A549 (cell line): Measurements from ENCODE around the gene TRIP6. TPM values are rescaled to one million over a fixed set of nuclear protein-coding genes. Genes with fewer than 3 reads are reported as not detected.

Experiments used
- ATAC-seq, 2 experiments: fragments of 200-7000 bp in 1 of 2; fragments of >200 bp in 1 of 2; cut with Nextera tagmentation in 1 of 2; cut with Tn5 transposase in 1 of 2; 3 replicates each; pipeline versions ENCODE4 v1.8.0 to v1.9.1; 2018 to 2020; ENCODE audit warnings: mild to moderate bottlenecking in 1 of 2, moderate library complexity in 1 of 2
- CTCF ChIA-PET: fragments of 300-600 bp; sonication (Branson Sonifier 250); formaldehyde crosslinking; extraction: SDS; loops from one replicate; lab custom pipeline; 2021; ENCODE audit warnings: antibody characterized with exemption, inconsistent platforms; lab: Yijun Ruan, JAX
- POLR2A ChIA-PET: fragments of 350-600 bp; formaldehyde crosslinking; extraction: SDS; loops from one replicate; lab custom pipeline; 2021; ENCODE audit warnings: antibody characterized with exemption, inconsistent platforms; lab: Yijun Ruan, JAX
- DNase-seq, 2 experiments: peaks; one replicate each; pipeline versions ENCODE4 v3.0.0 to v3.0.0-alpha.2; 2011 to 2016; ENCODE audit warnings: low read depth in 1 of 2, low spot score in 1 of 2
- FAIRE-seq: peaks from 2 replicates; lab custom pipeline; 2011; peaks lifted over from hg19 to GRCh38; lab: Jason Lieb, UNC
- H3K27ac ChIP-seq, 2 experiments: fragments of >200 bp; sonication (Bioruptor Twin); formaldehyde crosslinking; 3 replicates each; pipeline ENCODE4 v1.5.1; 2016 to 2017
- H3K4me1 ChIP-seq: fragments of >200 bp; sonication (Bioruptor Twin); formaldehyde crosslinking; 3 replicates; pipeline ENCODE4 v1.6.1; 2016
- H3K4me2 ChIP-seq: fragments of >200 bp; sonication (Bioruptor Twin); formaldehyde crosslinking; 3 replicates; pipeline ENCODE4 v1.6.1; 2016
- H3K4me3 ChIP-seq: fragments of >200 bp; sonication (Bioruptor Twin); formaldehyde crosslinking; 3 replicates; pipeline ENCODE4 v1.5.1; 2016
- H3K9me3 ChIP-seq: fragments of >200 bp; sonication (Bioruptor Twin); formaldehyde crosslinking; 3 replicates; pipeline ENCODE4 v1.6.1; 2016
- ATOH8 ChIP-seq: fragments of 250-450 bp; sonication (Bioruptor Pico); IDR thresholded peaks from 2 replicates; pipeline ENCODE4 v1.5.0; 2020; ENCODE audit warnings: low read depth, mild to moderate bottlenecking, moderate library complexity
- BCL3 ChIP-seq: fragments of >200 bp; sonication (Bioruptor Twin); formaldehyde crosslinking; IDR thresholded peaks from 3 replicates; pipeline ENCODE4 v1.6.1; 2016
- CBX2 ChIP-seq: fragments of 200-600 bp; sonication (generic); IDR thresholded peaks from 2 replicates; pipeline ENCODE4 v1.6.1; 2016; ENCODE audit warnings: low read depth, mild to moderate bottlenecking, borderline replicate concordance
- CHD2 ChIP-seq: fragments of 150-350 bp; IDR thresholded peaks from 2 replicates; pipeline ENCODE4 v1.6.1; 2014; ENCODE audit warnings: low read length; ENCODE audit not compliant: partially characterized antibody
- FOSL2 ChIP-seq, 2 experiments: fragments of 450-650 bp in 1 of 2; fragments of >200 bp in 1 of 2; sonication (Bioruptor Twin) in 1 of 2; formaldehyde crosslinking; IDR thresholded peaks; 2 replicates each; pipeline versions ENCODE4 v1.5.0 to v1.6.1; 2016 to 2020; ENCODE audit warnings: mild to moderate bottlenecking in 1 of 2, moderate library complexity in 1 of 2
- HDAC2 ChIP-seq: fragments of 200-600 bp; sonication (generic); IDR thresholded peaks from 2 replicates; pipeline ENCODE4 v1.6.1; 2016
- HES2 ChIP-seq: fragments of >200 bp; sonication (Bioruptor Twin); formaldehyde crosslinking; IDR thresholded peaks from 2 replicates; pipeline ENCODE4 v1.6.1; 2016
- HEYL ChIP-seq: fragments of 250-450 bp; sonication (Bioruptor Pico); IDR thresholded peaks from 2 replicates; pipeline ENCODE4 v1.8.0; 2021; ENCODE audit warnings: mild to moderate bottlenecking, moderate library complexity
- HMGXB4 ChIP-seq: fragments of 250-450 bp; sonication (Bioruptor Pico); IDR thresholded peaks from 2 replicates; pipeline ENCODE4 v1.5.0; 2021; ENCODE audit warnings: mild to moderate bottlenecking, moderate library complexity, borderline replicate concordance
- HOXB13 ChIP-seq: fragments of 250-450 bp; sonication (Bioruptor Pico); IDR thresholded peaks from 2 replicates; pipeline ENCODE4 v1.5.0; 2020; ENCODE audit warnings: low read depth, mild to moderate bottlenecking, moderate library complexity
- JUN ChIP-seq, 2 experiments: fragments of >200 bp; sonication (Bioruptor Twin); formaldehyde crosslinking; IDR thresholded peaks; 2 replicates in 1 of 2; 3 replicates in 1 of 2; pipeline ENCODE4 v1.6.1; 2016 to 2017
- JUNB ChIP-seq: fragments of >200 bp; sonication (Bioruptor Twin); formaldehyde crosslinking; IDR thresholded peaks from 2 replicates; pipeline ENCODE4 v1.6.1; 2016
- KDM1A ChIP-seq: fragments of 200-600 bp; sonication (generic); IDR thresholded peaks from 2 replicates; pipeline ENCODE4 v1.6.1; 2016; ENCODE audit warnings: low read depth, mild to moderate bottlenecking
- KDM5A ChIP-seq: fragments of 200-600 bp; sonication (generic); IDR thresholded peaks from 2 replicates; pipeline ENCODE4 v1.6.1; 2016; ENCODE audit warnings: antibody characterized with exemption, mild to moderate bottlenecking
- MAZ ChIP-seq: fragments of 150-350 bp; IDR thresholded peaks from 2 replicates; pipeline ENCODE4 v1.6.1; 2014; ENCODE audit warnings: antibody characterized with exemption, low read depth, low read length, borderline replicate concordance
- NFE2L2 ChIP-seq: fragments of 150-350 bp; conservative IDR thresholded peaks from 2 replicates; pipeline ENCODE4 v1.6.1; 2014; ENCODE audit warnings: low read length
- NR3C1 ChIP-seq: fragments of >200 bp; sonication (Bioruptor Twin); formaldehyde crosslinking; IDR thresholded peaks from 3 replicates; pipeline ENCODE4 v1.6.1; 2017
- PBX3 ChIP-seq: IDR thresholded peaks from 2 replicates; pipeline ENCODE4 v1.6.1; 2012
- RCOR1 ChIP-seq: fragments of 150-350 bp; IDR thresholded peaks from 2 replicates; pipeline ENCODE4 v1.6.1; 2014; ENCODE audit warnings: antibody characterized with exemption, low read length, low read depth
- REST ChIP-seq: fragments of 200-600 bp; sonication (generic); IDR thresholded peaks from 2 replicates; pipeline ENCODE4 v1.6.1; 2016; ENCODE audit warnings: antibody characterized with exemption, mild to moderate bottlenecking, moderate library complexity
- RNF2 ChIP-seq: fragments of 200-600 bp; sonication (generic); IDR thresholded peaks from 2 replicates; pipeline ENCODE4 v1.6.1; 2016; ENCODE audit warnings: low read depth, mild to moderate bottlenecking, antibody characterized with exemption, moderate library complexity, borderline replicate concordance
- SMC3 ChIP-seq: fragments of >200 bp; sonication (Bioruptor Twin); formaldehyde crosslinking; IDR thresholded peaks from 3 replicates; pipeline ENCODE4 v1.6.1; 2018; ENCODE audit warnings: inconsistent platforms
- ZSCAN20 ChIP-seq: fragments of 250-450 bp; sonication (Bioruptor Pico); IDR thresholded peaks from 2 replicates; pipeline ENCODE4 v1.8.0; 2022; ENCODE audit warnings: mild to moderate bottlenecking, moderate library complexity
- WGBS: methylation state at CpG from one replicate; pipeline ENCODE4 v1.1.6; 2017; ENCODE audit errors: missing lambda C conversion rate; 5-methylcytosine and 5-hydroxymethylcytosine counted together
- polyA plus RNA-seq, 4 experiments: library from polyadenylated mRNA; depleted of rRNA in 3 of 4; stranded (reverse); fragments of >200 nt; fragmentation: RNase III in 1 of 4; extraction: RNeasy Plus Mini Kit Qiagen cat#74134 plus additional on column Dnase treatment in 1 of 4; gene quantifications; 2 replicates in 3 of 4; 3 replicates in 1 of 4; pipeline ENCODE4 v1.2.3, GENCODE V29; 2011 to 2017

Gene TRIP6
- polyA plus RNA-seq, 2 of the 4 experiments (the other 2 are of a cell fraction): 18.0 to 38.5 TPM

- no peak for FAIRE-seq
- Histone ChIP-seq H3K9me3 (no peaks in the 10 kb centered on the region), H3K4me3 (no peak overlapping the region), H3K27ac (no peak overlapping the region), H3K4me1 (peaks cover 7% of the 10 kb centered on the region), H3K4me2 (no peak overlapping the region)
- WGBS: 97% methylated on average over 20 of the region's 20 CpGs
- TF ChIP-seq ATOH8 (CRISPR knock-in tag) (no peak), NR3C1 (no peak), HES2 (no peak), JUN (IDR thresholded peaks at IDR 0.05) (no peak), RNF2 (no peak), KDM1A (no peak), MAZ (no peak), HMGXB4 (CRISPR knock-in tag) (no peak), CHD2 (no peak), REST (no peak), FOSL2 (IDR thresholded peaks at IDR 0.05) (no peak), FOSL2 (CRISPR knock-in tag; IDR thresholded peaks at IDR 0.05) (no peak), RCOR1 (no peak), NFE2L2 (no peak), HDAC2 (no peak), KDM5A (no peak)
- no peak for ATAC-seq
- ChIA-PET POLR2A (interaction anchor here (0.6 kb wide), 1 partner anchor 243 kb away, joined by 5 read pairs; no protein-coding TSS in a partner anchor), CTCF (interaction anchor here (0.8 kb wide), 1 partner anchor 175 kb away, joined by 3 read pairs; the partner anchor contains the start of gene POP7)
- no peak for DNase-seq
Measured at GRCh38 chr7:100881136-100881535, 13.9 kb downstream of the TRIP6 start.

GRCh38 chr7:100882201-100882600 is 15.0 kb downstream of the TRIP6 start:
- H3K27ac ChIP-seq: peak overlapping the region in 1 of 2 experiments; percentile 24; a peak in 1 of 6 replicates
- no peak for TF ChIP-seq JUNB
- no peak for TF ChIP-seq NR3C1
- TF ChIP-seq RNF2: no peak
- TF ChIP-seq PBX3: no peak
- TF ChIP-seq SMC3: no peak
- no peak for TF ChIP-seq BCL3
- no peak for TF ChIP-seq HEYL (CRISPR knock-in tag)
- TF ChIP-seq RCOR1: no peak
- no peak for TF ChIP-seq HOXB13
- no peak for TF ChIP-seq CBX2
- no peak for TF ChIP-seq ZSCAN20 (CRISPR knock-in tag)
- TF ChIP-seq, all 56 proteins: peak for 0
- ATAC-seq (no peak), FAIRE-seq (no peak), DNase-seq (no peak)
- POLR2A ChIA-PET: no interaction called here
- no peaks in the 10 kb centered on the region; the same call in 2 of the 3 replicates for H3K4me1 ChIP-seq
- CTCF ChIA-PET: interaction anchor here (0.9 to 1.5 kb wide), 2 partner anchors 12 to 162 kb away, joined by 3 to 4 read pairs; partner anchors contain the start of gene EPO
- no peaks in the 10 kb centered on the region for H3K9me3 ChIP-seq
- H3K4me3 ChIP-seq: no peak overlapping the region
- WGBS: 93% methylated on average over 9 of the region's 9 CpGs
- H3K4me2 ChIP-seq: no peak overlapping the region
